Endothelial cell of umbilical vein (primary cell): ENCODE data around the gene TRAK1. TPM values are rescaled to one million over a fixed set of nuclear protein-coding genes. Genes with fewer than 3 reads are reported as not detected.

ENCODE experiments used
- BruUV-seq: library from RNA; stranded (reverse); fragments of 400-500 nt; replicated peaks from 2 replicates; lab custom pipeline; 2021; lab: Mats Ljungman, UMichigan
- CTCF ChIA-PET: fragments of 300-600, 350-600 bp; sonication (Branson Sonifier 250); formaldehyde crosslinking; loops from one replicate; lab custom pipeline; 2021; ENCODE audit warnings: antibody characterized with exemption, inconsistent platforms; lab: Charles Lee
- POLR2A ChIA-PET: fragments of 300-600, 350-600 bp; sonication (Branson Sonifier 250); formaldehyde crosslinking; loops from one replicate; lab custom pipeline; 2021; ENCODE audit warnings: antibody characterized with exemption, inconsistent platforms; lab: Charles Lee
- DNase-seq: peaks from one replicate; pipeline ENCODE4 v3.0.0-alpha.2; 2011; ENCODE audit warnings: low read depth, low spot score
- FAIRE-seq: peaks from 2 replicates; lab custom pipeline; 2011; peaks lifted over from hg19 to GRCh38; lab: Jason Lieb, UNC
- H2AFZ ChIP-seq: 2 replicates; pipeline ENCODE4 v1.6.0; 2012; ENCODE audit warnings: low read depth, low read length, control low read depth, inconsistent platforms
- H3K27ac ChIP-seq: 2 replicates; pipeline ENCODE4 v1.5.1; 2011; ENCODE audit warnings: low read depth, mild to moderate bottlenecking, control low read depth, low read length, moderate library complexity; ENCODE audit not compliant: insufficient read depth
- H3K27me3 ChIP-seq, 2 experiments: 2 replicates each; pipeline versions ENCODE4 v1.6.0 to v1.6.1; 2011; ENCODE audit warnings: low read length in 2 of 2, mixed read lengths in 1 of 2; ENCODE audit not compliant: control insufficient read depth in 2 of 2, insufficient read depth in 2 of 2
- H3K36me3 ChIP-seq, 2 experiments: 2 replicates in 1 of 2; 3 replicates in 1 of 2; pipeline ENCODE4 v1.5.1; 2011; ENCODE audit warnings: low read length in 2 of 2, mild to moderate bottlenecking in 1 of 2, moderate library complexity in 1 of 2; ENCODE audit not compliant: control insufficient read depth in 2 of 2, insufficient read depth in 2 of 2; ENCODE audit errors: extremely low read depth in 1 of 2
- H3K4me1 ChIP-seq: 3 replicates; pipeline ENCODE4 v1.5.1; 2011; ENCODE audit warnings: mild to moderate bottlenecking, low read length; ENCODE audit not compliant: control insufficient read depth, insufficient read depth; ENCODE audit errors: extremely low read depth
- H3K4me2 ChIP-seq: 2 replicates; pipeline ENCODE4 v1.6.1; 2011; ENCODE audit warnings: low read length, control low read depth, mixed read lengths; ENCODE audit not compliant: insufficient read depth
- H3K4me3 ChIP-seq, 3 experiments: fragments of 200-600 bp in 1 of 3; sonication (generic), shearing (Covaris generic) in 1 of 3; replicated peaks in 1 of 3; 2 replicates each; pipeline ENCODE4 v1.5.1; 2011 to 2016; ENCODE audit warnings: control low read depth in 3 of 3, low read length in 3 of 3, mild to moderate bottlenecking in 2 of 3, inconsistent platforms in 1 of 3, low read depth in 1 of 3, moderate library complexity in 1 of 3; ENCODE audit not compliant: insufficient read depth in 1 of 3
- H3K79me2 ChIP-seq: 2 replicates; pipeline ENCODE4 v1.6.0; 2012; ENCODE audit warnings: low read length, inconsistent platforms; ENCODE audit not compliant: control insufficient read depth, insufficient read depth
- H3K9ac ChIP-seq: replicated peaks from 2 replicates; pipeline ENCODE3; 2011; ENCODE audit warnings: low read length, control low read depth; ENCODE audit not compliant: insufficient read depth; ENCODE audit errors: extremely low read depth
- H3K9me1 ChIP-seq: replicated peaks from 3 replicates; pipeline ENCODE4 v1.6.0; 2011; ENCODE audit warnings: mild to moderate bottlenecking, low read length; ENCODE audit not compliant: control insufficient read depth, insufficient read depth; ENCODE audit errors: extremely low read depth
- H3K9me3 ChIP-seq: replicated peaks from 2 replicates; pipeline ENCODE4 v1.5.1; 2012; ENCODE audit warnings: low read length, inconsistent platforms; ENCODE audit not compliant: control insufficient read depth, insufficient read depth
- H4K20me1 ChIP-seq: replicated peaks from 2 replicates; pipeline ENCODE3; 2011; ENCODE audit warnings: mild to moderate bottlenecking, low read length; ENCODE audit not compliant: control insufficient read depth, insufficient read depth; ENCODE audit errors: extremely low read depth
- EZH2 ChIP-seq: IDR thresholded peaks from 2 replicates; pipeline ENCODE4 v1.6.1; 2012; ENCODE audit warnings: borderline replicate concordance, low read depth, mild to moderate bottlenecking, moderate library complexity, low read length, inconsistent platforms; ENCODE audit not compliant: severe bottlenecking
- FOS ChIP-seq: IDR thresholded peaks from 2 replicates; pipeline ENCODE4 v1.6.1; 2011; ENCODE audit warnings: mild to moderate bottlenecking, low read length, moderate library complexity, borderline replicate concordance; ENCODE audit not compliant: insufficient read depth
- GATA2 ChIP-seq: IDR thresholded peaks from 2 replicates; pipeline ENCODE4 v1.7.0; 2011; ENCODE audit warnings: low read depth, mild to moderate bottlenecking, moderate library complexity, mixed read lengths, low read length; ENCODE audit not compliant: insufficient read length, insufficient read depth
- JUN ChIP-seq: IDR thresholded peaks from 2 replicates; pipeline ENCODE4 v1.6.1; 2011; ENCODE audit warnings: borderline replicate concordance, low read depth; ENCODE audit not compliant: insufficient read length, insufficient read depth
- MAX ChIP-seq: IDR thresholded peaks from 2 replicates; pipeline ENCODE4 v1.6.1; 2011; ENCODE audit not compliant: insufficient read depth, insufficient read length
- MYC ChIP-seq: IDR thresholded peaks from one replicate; pipeline ENCODE4 v1.6.1; 2011; ENCODE audit warnings: mild to moderate bottlenecking, low read depth, low read length
- POLR2A ChIP-seq: IDR thresholded peaks from 2 replicates; pipeline ENCODE4 v1.6.1; 2012; ENCODE audit warnings: low read depth, mild to moderate bottlenecking, control low read depth, low read length
- POLR2AphosphoS5 ChIP-seq: IDR thresholded peaks from 2 replicates; pipeline ENCODE4 v1.6.1; 2012; ENCODE audit warnings: low read depth, mild to moderate bottlenecking, control low read depth, low read length, moderate library complexity; ENCODE audit not compliant: insufficient read depth
- dilution Hi-C: fragments of 300-500 bp; cut with MboI; formaldehyde crosslinking; loops from one replicate; pipeline ENCODE4 v1.15.0; 2019; ENCODE audit warnings: low sequenced_read_pairs; ENCODE audit not compliant: extremely low pct_ligation_motif_present
- intact Hi-C: fragments of 100-400 bp; cut with micrococcal nuclease; formaldehyde crosslinking; loops from one replicate; pipeline ENCODE4 v1.10.0; 2022
- polyA plus RNA-seq, 4 experiments: library from polyadenylated mRNA; depleted of rRNA in 3 of 4; stranded (reverse) in 3 of 4; unstranded in 1 of 4; fragments of >200 nt; gene quantifications; 2 replicates each; pipeline versions ENCODE4 v1.2.1 to v1.2.3, GENCODE V29; 2011 to 2012; ENCODE audit warnings: missing spikeins in 1 of 4
- total RNA-seq: library from RNA; stranded (reverse); gene quantifications from 2 replicates; pipeline ENCODE4 v1.2.3, GENCODE V29; 2021
- TF ChIP-seq, protein P1 (sequence below), 2 donors: IDR thresholded peaks; 1 replicate in 1 of 2; 2 replicates in 1 of 2; pipeline ENCODE4 v1.5.1; 2011; ENCODE audit warnings: low read length in 2 of 2, mild to moderate bottlenecking in 2 of 2, moderate library complexity in 2 of 2, control low read depth in 1 of 2, inconsistent platforms in 1 of 2, low read depth in 1 of 2; ENCODE audit not compliant: insufficient read depth in 1 of 2; ENCODE audit errors: extremely low read depth in 1 of 2

TRAK1 gene
- total and polyA plus RNA-seq, 2 donors (not counting 3 experiments of a cell fraction or from before 2014, with no cell fraction given), result 38.5 to 59.6 TPM

GRCh38 chr3:42254566-42254965 lies 163.4 kb downstream of the TRAK1 start:
- Histone ChIP-seq H3K9me1 (no peaks in the 10 kb centered on the region), H2AFZ (no peak overlapping the region), H3K36me3 (no peaks in the 10 kb centered on the region), H3K27ac (no peak overlapping the region), H3K9me3 (no peaks in the 10 kb centered on the region), H3K9ac (no peak overlapping the region), H3K4me3 (no peak overlapping the region), H3K4me2 (no peak overlapping the region), H4K20me1 (no peaks in the 10 kb centered on the region), H3K4me1 (peaks cover 12% of the 10 kb centered on the region), H3K27me3 (peaks cover 1 to 2% of the 10 kb centered on the region in 2 experiments), H3K79me2 (no peaks in the 10 kb centered on the region)
- DNase-seq (no peak), FAIRE-seq (no peak)
- intact Hi-C loops, result no loop called here
- TF ChIP-seq MYC (no peak), POLR2A (no peak), FOS (no peak), POLR2AphosphoS5 (no peak), GATA2 (no peak), JUN (no peak), MAX (no peak), EZH2 (no peak)
- TF ChIP-seq, protein P1, sequence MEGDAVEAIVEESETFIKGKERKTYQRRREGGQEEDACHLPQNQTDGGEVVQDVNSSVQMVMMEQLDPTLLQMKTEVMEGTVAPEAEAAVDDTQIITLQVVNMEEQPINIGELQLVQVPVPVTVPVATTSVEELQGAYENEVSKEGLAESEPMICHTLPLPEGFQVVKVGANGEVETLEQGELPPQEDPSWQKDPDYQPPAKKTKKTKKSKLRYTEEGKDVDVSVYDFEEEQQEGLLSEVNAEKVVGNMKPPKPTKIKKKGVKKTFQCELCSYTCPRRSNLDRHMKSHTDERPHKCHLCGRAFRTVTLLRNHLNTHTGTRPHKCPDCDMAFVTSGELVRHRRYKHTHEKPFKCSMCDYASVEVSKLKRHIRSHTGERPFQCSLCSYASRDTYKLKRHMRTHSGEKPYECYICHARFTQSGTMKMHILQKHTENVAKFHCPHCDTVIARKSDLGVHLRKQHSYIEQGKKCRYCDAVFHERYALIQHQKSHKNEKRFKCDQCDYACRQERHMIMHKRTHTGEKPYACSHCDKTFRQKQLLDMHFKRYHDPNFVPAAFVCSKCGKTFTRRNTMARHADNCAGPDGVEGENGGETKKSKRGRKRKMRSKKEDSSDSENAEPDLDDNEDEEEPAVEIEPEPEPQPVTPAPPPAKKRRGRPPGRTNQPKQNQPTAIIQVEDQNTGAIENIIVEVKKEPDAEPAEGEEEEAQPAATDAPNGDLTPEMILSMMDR (IDR thresholded peaks at IDR 0.05; ENCODE audit: extremely low read depth in 1 of 2, insufficient read depth in 1 of 2, low read depth in 1 of 2, low read length in 2 of 2), result no peak
- ChIA-PET POLR2A (no interaction called here), CTCF (interaction anchor here (0.7 to 1.8 kb wide), 3 partner anchors 7 to 280 kb away, joined by 3 to 8 read pairs (median 8); no protein-coding TSS in a partner anchor)
- BruUV-seq, result no TSS peak
- dilution Hi-C loops, result no loop called here
